ENCODE measurements around the gene CLTCL1.

The CLTCL1 gene

DNA sequence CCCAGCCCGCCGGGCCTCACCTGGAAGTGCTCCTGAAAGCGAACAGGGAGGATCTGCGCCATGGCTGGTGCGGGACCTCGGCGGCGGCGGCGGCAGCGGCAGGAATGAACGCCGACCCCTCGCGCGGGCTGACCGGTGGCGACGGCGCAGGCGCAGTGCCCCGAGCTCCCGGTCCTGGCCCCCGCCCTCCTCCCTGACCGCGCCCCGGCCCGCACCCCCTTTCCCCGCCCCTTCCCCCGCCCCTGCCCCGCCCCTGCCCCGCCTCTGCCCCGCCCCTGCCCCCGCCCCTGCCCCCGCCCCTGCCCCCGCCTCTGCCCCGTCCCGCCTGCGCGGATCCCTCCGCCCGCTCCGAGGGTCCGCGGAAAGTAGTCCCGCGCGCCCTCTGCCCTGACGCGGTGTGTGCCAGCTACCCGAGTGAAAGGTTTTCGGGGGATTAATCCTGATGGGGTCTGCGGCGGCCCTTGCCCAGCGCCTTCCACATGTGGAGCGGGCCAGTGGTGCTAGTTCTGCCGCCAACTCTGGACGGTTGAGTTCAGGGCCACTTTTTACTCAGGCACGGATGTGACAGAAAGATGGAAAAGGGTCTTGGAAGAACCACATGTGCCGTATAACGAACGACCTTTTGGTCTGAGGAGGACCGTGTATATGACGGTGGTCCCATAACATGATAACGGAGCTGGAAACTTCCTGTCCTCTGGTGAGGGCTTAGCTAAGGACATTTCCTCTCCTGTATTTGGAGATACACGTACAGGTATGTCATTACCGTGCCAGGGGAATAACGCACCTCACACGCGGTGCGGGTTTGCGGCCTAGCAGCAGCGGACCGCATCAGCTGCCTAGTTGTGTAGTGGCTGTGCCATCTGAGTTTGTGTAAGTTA is at the start of gene CLTCL1:
CLTCL1 (minus strand) TSS at position 140 of the 878 bp plus-strand sequence; CDS start at position 62, 78 bp downstream.
- TF ChIP-seq CTCF (IDR thresholded peaks at IDR 0.05; ENCODE audit: low read depth, low read length): no peak
- Histone ChIP-seq H3K4me3 (ENCODE audit: low read depth, low read length) (peak within 1 kb of the TSS; percentile 87), H3K27ac (peak within 1 kb of the TSS; percentile 76), H3K36me3 (no peaks in the 10 kb centered on the region; the same call in 1 of the 2 replicates), H3K9me3 (ENCODE audit: severe bottlenecking) (no peaks in the 10 kb centered on the region), H3K27me3 (ENCODE audit: insufficient read depth, low read depth, severe bottlenecking) (no peaks in the 10 kb centered on the region)
- DNase-seq: peak; percentile 83

DNA sequence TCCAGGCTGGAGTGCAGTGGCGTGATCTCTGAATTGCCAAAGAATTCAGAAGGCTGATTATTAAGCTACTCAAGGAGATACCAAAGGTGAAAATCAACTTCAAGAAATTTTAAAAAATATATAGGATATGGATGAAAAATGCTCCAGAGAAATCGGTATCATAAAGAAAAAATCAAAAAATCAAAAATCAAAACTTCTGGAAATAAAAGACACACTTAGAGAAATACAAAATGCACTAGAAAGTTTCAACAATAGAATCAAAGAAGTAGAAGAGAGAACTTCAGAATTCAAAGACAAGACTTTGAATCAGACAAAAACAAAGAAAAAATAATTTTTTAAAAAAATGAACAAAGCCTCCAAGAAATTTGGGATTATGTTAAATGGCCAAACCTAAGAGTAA is 45.6 kb upstream of the CLTCL1 start:
- DNase-seq: no peak
- Histone ChIP-seq H3K9me3 (ENCODE audit: severe bottlenecking) (peaks cover 5% of the 10 kb centered on the region), H3K4me3 (ENCODE audit: low read depth, low read length) (no peak overlapping the region), H3K27ac (no peak overlapping the region), H3K36me3 (peaks cover 73% of the 10 kb centered on the region), H3K27me3 (ENCODE audit: insufficient read depth, low read depth, severe bottlenecking) (no peaks in the 10 kb centered on the region)
- no peak for TF ChIP-seq CTCF (IDR thresholded peaks at IDR 0.05; ENCODE audit: low read depth, low read length)

DNA sequence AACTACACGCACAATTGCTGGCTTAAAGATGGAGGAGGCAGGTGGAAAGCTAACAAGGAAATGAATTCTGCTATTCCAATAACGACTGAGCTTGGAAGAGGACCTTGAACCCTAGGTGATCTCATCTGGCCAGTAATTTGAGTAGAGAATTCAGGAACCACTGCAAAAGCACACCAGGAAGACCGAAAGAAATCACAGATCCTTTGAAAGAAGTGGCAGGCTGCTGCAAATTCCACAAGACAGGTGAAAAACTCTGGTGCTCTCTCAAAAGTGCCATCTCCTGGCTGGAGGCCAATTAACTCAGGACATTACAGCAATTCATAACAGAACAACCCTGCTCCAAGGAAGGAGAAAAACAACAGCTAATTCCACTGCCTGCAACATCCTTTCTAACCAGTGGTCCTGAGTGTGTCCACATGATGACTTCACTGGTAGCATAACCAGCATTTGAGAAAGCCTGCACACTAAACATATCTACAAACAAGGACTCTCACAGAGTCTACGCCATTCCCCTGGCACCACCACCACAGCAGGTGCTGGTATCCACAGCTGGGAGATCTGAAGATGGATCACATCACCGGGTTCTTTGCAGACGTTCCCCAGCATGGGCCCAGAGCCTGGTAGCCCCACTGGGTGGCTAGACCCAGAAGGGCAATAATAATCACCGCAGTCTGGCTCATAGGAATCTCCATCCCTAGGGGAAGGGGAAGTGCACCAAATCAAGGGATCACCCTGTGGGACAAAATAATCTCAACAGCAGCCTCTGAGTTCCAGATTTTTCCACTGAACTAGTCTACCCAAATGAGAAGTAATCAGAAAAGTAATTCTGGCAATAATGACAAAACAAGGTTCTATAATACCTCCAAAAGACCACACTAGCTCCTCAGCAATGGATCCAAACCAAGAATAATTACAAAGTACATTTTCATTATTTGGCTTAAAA is 44.9 kb upstream of the CLTCL1 start:
- peaks cover 69% of the 10 kb centered on the region for H3K36me3 ChIP-seq
- DNase-seq: no peak
- peaks cover 5% of the 10 kb centered on the region for H3K9me3 ChIP-seq (ENCODE audit: severe bottlenecking)
- no peaks in the 10 kb centered on the region for H3K27me3 ChIP-seq (ENCODE audit: insufficient read depth, low read depth, severe bottlenecking)
- TF ChIP-seq CTCF (IDR thresholded peaks at IDR 0.05; ENCODE audit: low read depth, low read length): no peak
- H3K4me3 ChIP-seq (ENCODE audit: low read depth, low read length): no peak overlapping the region
- no peak overlapping the region for H3K27ac ChIP-seq

DNA sequence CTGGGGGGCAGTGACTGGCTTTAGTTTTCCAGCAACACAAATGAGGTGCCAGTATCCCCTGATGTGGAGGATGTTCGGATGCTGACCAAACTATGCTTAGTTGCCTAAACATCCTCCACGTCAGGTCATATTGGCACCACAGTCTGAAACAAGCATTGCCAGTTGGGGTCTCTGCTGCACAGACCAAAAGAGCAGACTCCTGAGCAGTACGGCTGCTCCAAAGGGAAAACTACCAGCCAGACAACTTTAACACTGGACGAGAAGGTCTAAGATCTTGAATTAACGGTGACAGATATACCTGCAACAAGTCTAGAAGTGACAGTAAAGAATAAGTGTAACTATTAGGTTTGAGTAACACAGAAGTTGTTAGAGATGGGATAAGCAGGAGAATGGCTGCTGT is 40.5 kb upstream of the CLTCL1 start:
- H3K36me3 ChIP-seq: peaks cover 67% of the 10 kb centered on the region

GRCh38 chr22:19331474-19331873 is 40.0 kb upstream of the CLTCL1 start:
- Histone ChIP-seq H3K4me3 (ENCODE audit: low read depth, low read length) (no peak overlapping the region), H3K27me3 (ENCODE audit: insufficient read depth, low read depth, severe bottlenecking) (no peaks in the 10 kb centered on the region), H3K27ac (no peak overlapping the region), H3K36me3 (peaks cover 62% of the 10 kb centered on the region), H3K9me3 (ENCODE audit: severe bottlenecking) (peaks cover 2% of the 10 kb centered on the region)
- no peak for TF ChIP-seq CTCF (IDR thresholded peaks at IDR 0.05; ENCODE audit: low read depth, low read length)
- no peak for DNase-seq

More for the DNA sequence above, 40.5 kb upstream of the CLTCL1 start:
- Histone ChIP-seq H3K9me3 (ENCODE audit: severe bottlenecking) (peaks cover 2% of the 10 kb centered on the region), H3K4me3 (ENCODE audit: low read depth, low read length) (no peak overlapping the region), H3K27ac (no peak overlapping the region), H3K27me3 (ENCODE audit: insufficient read depth, low read depth, severe bottlenecking) (no peaks in the 10 kb centered on the region)
- DNase-seq: no peak
- TF ChIP-seq CTCF (IDR thresholded peaks at IDR 0.05; ENCODE audit: low read depth, low read length): no peak

Measured in WERI-Rb-1 (cell line).